SK-N-SH treated with all-trans-retinoic acid at 6 μM for 48 hours (cell line): ENCODE measurements around the gene SMCHD1.

Experiments used
- ATAC-seq: fragments of 200-7000 bp; cut with Tn5 transposase; 3 replicates; pipeline ENCODE4 v1.9.1; 2020; ENCODE audit warnings: mild to moderate bottlenecking, moderate library complexity
- BACH2 ChIP-seq: fragments of 250-450 bp; sonication (Bioruptor Pico); IDR thresholded peaks from 2 replicates; pipeline ENCODE4 v1.9.0; 2021; ENCODE audit warnings: mild to moderate bottlenecking, borderline replicate concordance
- CSDC2 ChIP-seq: fragments of 250-450 bp; sonication (Bioruptor Pico); IDR thresholded peaks from 2 replicates; pipeline ENCODE4 v1.5.0; 2020; ENCODE audit warnings: mild to moderate bottlenecking, moderate library complexity
- ESRRG ChIP-seq: fragments of 250-450 bp; sonication (Bioruptor Pico); IDR thresholded peaks from 2 replicates; pipeline ENCODE4 v1.6.1; 2021; ENCODE audit warnings: mild to moderate bottlenecking
- GLIS3 ChIP-seq: fragments of 250-450 bp; sonication (Bioruptor Pico); IDR thresholded peaks from 2 replicates; pipeline ENCODE4 v1.5.0; 2020; ENCODE audit warnings: mild to moderate bottlenecking, moderate library complexity
- ISL1 ChIP-seq: fragments of 250-450 bp; sonication (Bioruptor Pico); IDR thresholded peaks from 2 replicates; pipeline ENCODE4 v2.1.2; 2022; ENCODE audit warnings: mild to moderate bottlenecking, moderate library complexity
- OSR1 ChIP-seq: fragments of 250-450 bp; sonication (Bioruptor Pico); IDR thresholded peaks from 2 replicates; pipeline ENCODE4 v1.8.0; 2022; ENCODE audit warnings: moderate library complexity, mild to moderate bottlenecking, inconsistent platforms
- PPARA ChIP-seq: fragments of 250-450 bp; sonication (Bioruptor Pico); IDR thresholded peaks from 2 replicates; pipeline ENCODE4 v1.5.0; 2020; ENCODE audit warnings: mild to moderate bottlenecking, borderline replicate concordance
- RARB ChIP-seq: fragments of 250-450 bp; sonication (Bioruptor Pico); IDR thresholded peaks from 2 replicates; pipeline ENCODE4 v1.8.0; 2021; ENCODE audit warnings: mild to moderate bottlenecking, moderate library complexity
- SNAI2 ChIP-seq: fragments of 250-450 bp; sonication (Bioruptor Pico); IDR thresholded peaks from 2 replicates; pipeline ENCODE4 v1.5.0; 2020; ENCODE audit warnings: mild to moderate bottlenecking, moderate library complexity
- TOX ChIP-seq: fragments of 250-450 bp; sonication (Bioruptor Pico); IDR thresholded peaks from 2 replicates; pipeline ENCODE4 v1.8.0; 2021; ENCODE audit warnings: mild to moderate bottlenecking, moderate library complexity, borderline replicate concordance
- ZFP3 ChIP-seq: fragments of 250-450 bp; sonication (Bioruptor Pico); IDR thresholded peaks from 2 replicates; pipeline ENCODE4 v1.5.0; 2020; ENCODE audit warnings: mild to moderate bottlenecking, moderate library complexity
- ZFP30 ChIP-seq: fragments of 450-650 bp; formaldehyde crosslinking; IDR thresholded peaks from 2 replicates; pipeline ENCODE4 v1.5.0; 2022; ENCODE audit warnings: mild to moderate bottlenecking, moderate library complexity
- ZNF70 ChIP-seq: fragments of 450-650 bp; formaldehyde crosslinking; IDR thresholded peaks from 2 replicates; pipeline ENCODE4 v1.5.0; 2020; ENCODE audit warnings: mild to moderate bottlenecking, moderate library complexity
- ZNF8 ChIP-seq: fragments of 450-650 bp; formaldehyde crosslinking; IDR thresholded peaks from 2 replicates; pipeline ENCODE4 v1.5.0; 2020; ENCODE audit warnings: mild to moderate bottlenecking, moderate library complexity
- TF ChIP-seq, protein P1 (sequence below): fragments of 250-450 bp; sonication (Bioruptor Pico); IDR thresholded peaks from 2 replicates; pipeline ENCODE4 v1.5.1; 2021; ENCODE audit warnings: mild to moderate bottlenecking, moderate library complexity
- TF ChIP-seq, protein P2 (sequence below): fragments of 250-450 bp; sonication (Bioruptor Pico); IDR thresholded peaks from 2 replicates; pipeline ENCODE4 v1.8.0; 2021; ENCODE audit warnings: low read depth, mild to moderate bottlenecking, moderate library complexity, borderline replicate concordance
- TF ChIP-seq, protein P3 (sequence below): fragments of 250-450 bp; sonication (Bioruptor Pico); IDR thresholded peaks from 2 replicates; pipeline ENCODE4 v1.5.0; 2020; ENCODE audit warnings: mild to moderate bottlenecking, moderate library complexity
- TF ChIP-seq, protein P4 (sequence below): fragments of 250-450 bp; sonication (Bioruptor Pico); IDR thresholded peaks from 2 replicates; pipeline ENCODE4 v1.5.1; 2020; ENCODE audit warnings: low read depth, mild to moderate bottlenecking, moderate library complexity

The SMCHD1 gene

DNA sequence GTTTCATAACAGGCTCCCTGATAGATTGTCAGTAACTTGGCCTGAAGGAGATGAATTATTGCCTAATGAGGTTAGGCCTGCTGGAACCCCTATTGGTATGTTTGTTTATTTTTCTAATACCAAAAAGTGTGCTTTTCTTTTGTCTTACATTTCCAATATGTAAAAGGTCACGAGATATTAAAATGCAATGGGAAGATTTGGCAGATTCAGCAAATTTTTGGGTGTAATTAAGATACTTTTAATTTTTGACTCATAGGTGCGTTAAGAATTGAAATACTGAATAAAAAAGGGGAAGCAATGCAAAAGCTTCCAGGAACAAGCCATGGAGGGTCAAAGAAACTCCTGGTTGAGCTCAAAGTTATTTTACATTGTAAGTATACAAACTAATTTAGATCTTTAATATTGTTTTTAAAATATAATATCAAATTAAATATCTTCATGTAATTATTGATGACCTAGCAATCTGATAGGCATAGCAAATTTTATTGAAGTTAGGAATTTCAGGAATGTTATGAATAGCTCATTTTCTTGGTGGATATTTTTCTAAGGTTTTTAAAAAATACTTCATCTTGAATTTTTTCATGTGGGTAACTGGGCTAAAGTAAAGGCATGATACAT lies 52.1 kb downstream of the SMCHD1 start:
- TF ChIP-seq ESRRG (CRISPR knock-in tag): no peak
- TF ChIP-seq, protein P1, sequence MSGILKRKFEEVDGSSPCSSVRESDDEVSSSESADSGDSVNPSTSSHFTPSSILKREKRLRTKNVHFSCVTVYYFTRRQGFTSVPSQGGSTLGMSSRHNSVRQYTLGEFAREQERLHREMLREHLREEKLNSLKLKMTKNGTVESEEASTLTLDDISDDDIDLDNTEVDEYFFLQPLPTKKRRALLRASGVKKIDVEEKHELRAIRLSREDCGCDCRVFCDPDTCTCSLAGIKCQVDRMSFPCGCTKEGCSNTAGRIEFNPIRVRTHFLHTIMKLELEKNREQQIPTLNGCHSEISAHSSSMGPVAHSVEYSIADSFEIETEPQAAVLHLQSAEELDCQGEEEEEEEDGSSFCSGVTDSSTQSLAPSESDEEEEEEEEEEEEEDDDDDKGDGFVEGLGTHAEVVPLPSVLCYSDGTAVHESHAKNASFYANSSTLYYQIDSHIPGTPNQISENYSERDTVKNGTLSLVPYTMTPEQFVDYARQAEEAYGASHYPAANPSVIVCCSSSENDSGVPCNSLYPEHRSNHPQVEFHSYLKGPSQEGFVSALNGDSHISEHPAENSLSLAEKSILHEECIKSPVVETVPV (CRISPR knock-in tag): no peak
- TF ChIP-seq SNAI2: no peak
- TF ChIP-seq ZFP3: no peak
- TF ChIP-seq, protein P2, sequence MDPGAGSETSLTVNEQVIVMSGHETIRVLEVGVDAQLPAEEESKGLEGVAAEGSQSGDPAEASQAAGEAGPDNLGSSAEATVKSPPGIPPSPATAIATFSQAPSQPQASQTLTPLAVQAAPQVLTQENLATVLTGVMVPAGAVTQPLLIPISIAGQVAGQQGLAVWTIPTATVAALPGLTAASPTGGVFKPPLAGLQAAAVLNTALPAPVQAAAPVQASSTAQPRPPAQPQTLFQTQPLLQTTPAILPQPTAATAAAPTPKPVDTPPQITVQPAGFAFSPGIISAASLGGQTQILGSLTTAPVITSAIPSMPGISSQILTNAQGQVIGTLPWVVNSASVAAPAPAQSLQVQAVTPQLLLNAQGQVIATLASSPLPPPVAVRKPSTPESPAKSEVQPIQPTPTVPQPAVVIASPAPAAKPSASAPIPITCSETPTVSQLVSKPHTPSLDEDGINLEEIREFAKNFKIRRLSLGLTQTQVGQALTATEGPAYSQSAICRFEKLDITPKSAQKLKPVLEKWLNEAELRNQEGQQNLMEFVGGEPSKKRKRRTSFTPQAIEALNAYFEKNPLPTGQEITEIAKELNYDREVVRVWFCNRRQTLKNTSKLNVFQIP (CRISPR knock-in tag): no peak
- TF ChIP-seq, protein P3, sequence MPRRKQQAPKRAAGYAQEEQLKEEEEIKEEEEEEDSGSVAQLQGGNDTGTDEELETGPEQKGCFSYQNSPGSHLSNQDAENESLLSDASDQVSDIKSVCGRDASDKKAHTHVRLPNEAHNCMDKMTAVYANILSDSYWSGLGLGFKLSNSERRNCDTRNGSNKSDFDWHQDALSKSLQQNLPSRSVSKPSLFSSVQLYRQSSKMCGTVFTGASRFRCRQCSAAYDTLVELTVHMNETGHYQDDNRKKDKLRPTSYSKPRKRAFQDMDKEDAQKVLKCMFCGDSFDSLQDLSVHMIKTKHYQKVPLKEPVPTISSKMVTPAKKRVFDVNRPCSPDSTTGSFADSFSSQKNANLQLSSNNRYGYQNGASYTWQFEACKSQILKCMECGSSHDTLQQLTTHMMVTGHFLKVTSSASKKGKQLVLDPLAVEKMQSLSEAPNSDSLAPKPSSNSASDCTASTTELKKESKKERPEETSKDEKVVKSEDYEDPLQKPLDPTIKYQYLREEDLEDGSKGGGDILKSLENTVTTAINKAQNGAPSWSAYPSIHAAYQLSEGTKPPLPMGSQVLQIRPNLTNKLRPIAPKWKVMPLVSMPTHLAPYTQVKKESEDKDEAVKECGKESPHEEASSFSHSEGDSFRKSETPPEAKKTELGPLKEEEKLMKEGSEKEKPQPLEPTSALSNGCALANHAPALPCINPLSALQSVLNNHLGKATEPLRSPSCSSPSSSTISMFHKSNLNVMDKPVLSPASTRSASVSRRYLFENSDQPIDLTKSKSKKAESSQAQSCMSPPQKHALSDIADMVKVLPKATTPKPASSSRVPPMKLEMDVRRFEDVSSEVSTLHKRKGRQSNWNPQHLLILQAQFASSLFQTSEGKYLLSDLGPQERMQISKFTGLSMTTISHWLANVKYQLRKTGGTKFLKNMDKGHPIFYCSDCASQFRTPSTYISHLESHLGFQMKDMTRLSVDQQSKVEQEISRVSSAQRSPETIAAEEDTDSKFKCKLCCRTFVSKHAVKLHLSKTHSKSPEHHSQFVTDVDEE (CRISPR knock-in tag): no peak
- TF ChIP-seq ZNF70: no peak
- no peak for ATAC-seq

DNA sequence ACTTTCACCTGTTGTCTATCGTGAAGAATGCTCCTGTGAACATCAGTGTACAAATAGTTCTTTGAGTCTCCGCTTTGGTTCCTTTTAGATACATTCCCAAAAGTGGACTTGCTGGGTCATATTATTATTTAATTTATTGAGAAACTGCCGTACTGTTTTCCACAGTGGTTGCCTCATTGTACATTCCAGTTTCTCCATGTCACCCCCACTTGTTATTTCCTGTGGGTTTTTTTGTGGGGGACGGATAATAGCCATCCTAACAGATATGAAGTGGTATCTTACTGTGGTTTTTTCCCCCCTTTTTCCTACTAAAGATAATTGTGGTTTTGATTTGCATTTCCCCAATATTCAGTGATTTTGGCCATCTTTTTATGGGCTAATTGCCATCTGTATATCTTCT lies 53.8 kb downstream of the SMCHD1 start:
- ATAC-seq: no peak
- no peak for TF ChIP-seq OSR1 (CRISPR knock-in tag)
- no peak for TF ChIP-seq ZFP30 (CRISPR knock-in tag)
- TF ChIP-seq ZNF8 (CRISPR knock-in tag): no peak
- no peak for TF ChIP-seq GLIS3 (CRISPR knock-in tag)
- no peak for TF ChIP-seq CSDC2 (CRISPR knock-in tag)
- TF ChIP-seq, protein P3 (CRISPR knock-in tag): no peak
- no peak for TF ChIP-seq ISL1 (CRISPR knock-in tag)
- no peak for TF ChIP-seq PPARA
- TF ChIP-seq RARB: no peak
- TF ChIP-seq, protein P1 (CRISPR knock-in tag): no peak
- no peak for TF ChIP-seq SNAI2
- TF ChIP-seq TOX (CRISPR knock-in tag): no peak
- no peak for TF ChIP-seq BACH2 (CRISPR knock-in tag)
- TF ChIP-seq, protein P2 (CRISPR knock-in tag): no peak
- TF ChIP-seq, protein P4, sequence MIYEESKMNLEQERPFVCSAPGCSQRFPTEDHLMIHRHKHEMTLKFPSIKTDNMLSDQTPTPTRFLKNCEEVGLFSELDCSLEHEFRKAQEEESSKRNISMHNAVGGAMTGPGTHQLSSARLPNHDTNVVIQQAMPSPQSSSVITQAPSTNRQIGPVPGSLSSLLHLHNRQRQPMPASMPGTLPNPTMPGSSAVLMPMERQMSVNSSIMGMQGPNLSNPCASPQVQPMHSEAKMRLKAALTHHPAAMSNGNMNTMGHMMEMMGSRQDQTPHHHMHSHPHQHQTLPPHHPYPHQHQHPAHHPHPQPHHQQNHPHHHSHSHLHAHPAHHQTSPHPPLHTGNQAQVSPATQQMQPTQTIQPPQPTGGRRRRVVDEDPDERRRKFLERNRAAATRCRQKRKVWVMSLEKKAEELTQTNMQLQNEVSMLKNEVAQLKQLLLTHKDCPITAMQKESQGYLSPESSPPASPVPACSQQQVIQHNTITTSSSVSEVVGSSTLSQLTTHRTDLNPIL: no peak
